ENCODE results near the gene ZNF679.

DNA sequence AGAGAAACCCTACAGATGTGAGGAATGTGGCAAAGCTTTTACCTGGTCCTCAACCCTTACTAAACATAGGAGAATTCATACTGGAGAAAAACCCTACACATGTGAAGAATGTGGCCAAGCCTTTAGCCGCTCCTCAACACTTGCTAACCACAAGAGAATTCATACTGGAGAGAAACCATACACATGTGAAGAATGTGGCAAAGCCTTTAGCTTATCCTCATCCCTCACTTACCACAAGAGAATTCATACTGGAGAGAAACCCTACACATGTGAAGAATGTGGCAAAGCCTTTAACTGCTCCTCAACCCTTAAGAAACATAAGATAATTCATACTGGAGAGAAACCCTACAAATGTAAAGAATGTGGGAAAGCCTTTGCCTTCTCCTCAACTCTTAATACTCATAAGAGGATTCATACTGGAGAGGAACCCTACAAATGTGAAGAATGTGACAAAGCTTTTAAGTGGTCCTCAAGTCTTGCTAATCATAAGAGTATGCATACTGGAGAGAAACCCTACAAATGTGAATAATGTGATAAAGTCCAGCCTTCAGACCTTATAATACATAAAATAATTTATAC lies 38.2 kb downstream of the ZNF679 start:
- TF ChIP-seq, protein P1, sequence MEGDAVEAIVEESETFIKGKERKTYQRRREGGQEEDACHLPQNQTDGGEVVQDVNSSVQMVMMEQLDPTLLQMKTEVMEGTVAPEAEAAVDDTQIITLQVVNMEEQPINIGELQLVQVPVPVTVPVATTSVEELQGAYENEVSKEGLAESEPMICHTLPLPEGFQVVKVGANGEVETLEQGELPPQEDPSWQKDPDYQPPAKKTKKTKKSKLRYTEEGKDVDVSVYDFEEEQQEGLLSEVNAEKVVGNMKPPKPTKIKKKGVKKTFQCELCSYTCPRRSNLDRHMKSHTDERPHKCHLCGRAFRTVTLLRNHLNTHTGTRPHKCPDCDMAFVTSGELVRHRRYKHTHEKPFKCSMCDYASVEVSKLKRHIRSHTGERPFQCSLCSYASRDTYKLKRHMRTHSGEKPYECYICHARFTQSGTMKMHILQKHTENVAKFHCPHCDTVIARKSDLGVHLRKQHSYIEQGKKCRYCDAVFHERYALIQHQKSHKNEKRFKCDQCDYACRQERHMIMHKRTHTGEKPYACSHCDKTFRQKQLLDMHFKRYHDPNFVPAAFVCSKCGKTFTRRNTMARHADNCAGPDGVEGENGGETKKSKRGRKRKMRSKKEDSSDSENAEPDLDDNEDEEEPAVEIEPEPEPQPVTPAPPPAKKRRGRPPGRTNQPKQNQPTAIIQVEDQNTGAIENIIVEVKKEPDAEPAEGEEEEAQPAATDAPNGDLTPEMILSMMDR (IDR thresholded peaks at IDR 0.05), result no peak
- no peak for TF ChIP-seq POLR2A (IDR thresholded peaks at IDR 0.05)

Measured in heart left ventricle (tissue), 13 donors.